HepG2 (cell line): ENCODE data around the gene PROS1. TPM values are rescaled to one million over a fixed set of nuclear protein-coding genes. Genes with fewer than 3 reads are reported as not detected.

ENCODE experiments used
- HNRNPLL ChIP-seq: fragments of 200-400 bp; formaldehyde crosslinking; IDR thresholded peaks from 2 replicates; pipeline ENCODE4 v1.6.1; 2017; ENCODE audit warnings: mild to moderate bottlenecking, low read depth, low read length; ENCODE audit not compliant: poor library complexity, severe bottlenecking
- KLF9 ChIP-seq: IDR thresholded peaks from 2 replicates; pipeline ENCODE4 v1.6.1; 2016; ENCODE audit warnings: low read depth
- TBP ChIP-seq: sonication (generic); formaldehyde crosslinking; IDR thresholded peaks from 2 replicates; pipeline ENCODE4 v1.5.0; 2020; ENCODE audit warnings: missing genetic modification reagents
- TOPORS ChIP-seq: sonication (generic); formaldehyde crosslinking; IDR thresholded peaks from 2 replicates; pipeline ENCODE4 v1.8.0; 2023; ENCODE audit warnings: mild to moderate bottlenecking, missing genetic modification reagents
- ZNF329 ChIP-seq: sonication (generic); formaldehyde crosslinking; IDR thresholded peaks from 2 replicates; pipeline ENCODE4 v1.9.0; 2021; ENCODE audit warnings: low read depth, mild to moderate bottlenecking, missing genetic modification reagents
- ZNF430 ChIP-seq: sonication (generic); formaldehyde crosslinking; IDR thresholded peaks from 2 replicates; pipeline ENCODE4 v1.9.0; 2021; ENCODE audit warnings: mild to moderate bottlenecking, missing genetic modification reagents
- ZSCAN20 ChIP-seq: sonication (generic); formaldehyde crosslinking; IDR thresholded peaks from 2 replicates; pipeline ENCODE4 v1.4.0; 2020; ENCODE audit warnings: missing genetic modification reagents, mild to moderate bottlenecking, borderline replicate concordance
- ZSCAN29 ChIP-seq: sonication (generic); formaldehyde crosslinking; conservative IDR thresholded peaks from 2 replicates; pipeline ENCODE4 v1.4.0; 2020; ENCODE audit warnings: mild to moderate bottlenecking, missing genetic modification reagents
- polyA plus RNA-seq, 8 experiments: library from polyadenylated mRNA; depleted of rRNA in 3 of 8; stranded (reverse) in 7 of 8; unstranded in 1 of 8; fragments of >200 nt; fragmentation: Illumina TruSeq in 4 of 8; extraction: Trizol in 4 of 8; gene quantifications; 2 replicates each; pipeline versions ENCODE4 v1.2.1 to v1.2.3, GENCODE V29; 2011 to 2016; ENCODE audit warnings: low read depth in 4 of 8, missing spikeins in 1 of 8, mixed read lengths in 1 of 8; ENCODE audit not compliant: insufficient read depth in 1 of 8
- total RNA-seq, 5 experiments: library from RNA; depleted of rRNA; stranded (reverse); fragments of >200 nt; fragmentation: Illumina TruSeq; extraction: Trizol; gene quantifications; 2 replicates each; pipeline ENCODE4 v1.2.3, GENCODE V29; 2016; ENCODE audit warnings: low read depth in 1 of 5
- TF ChIP-seq, protein P1 (sequence below): sonication (generic); formaldehyde crosslinking; IDR thresholded peaks from 2 replicates; pipeline ENCODE4 v1.8.0; 2022; ENCODE audit warnings: mild to moderate bottlenecking, missing genetic modification reagents, borderline replicate concordance
- TF ChIP-seq, protein P2 (sequence below), 2 experiments: fragments of 450-650 bp in 1 of 2; sonication (generic) in 1 of 2; formaldehyde crosslinking in 1 of 2; IDR thresholded peaks; 2 replicates each; pipeline versions ENCODE4 v1.6.1 to v1.8.0; 2016 to 2022; ENCODE audit warnings: antibody characterized with exemption in 1 of 2, mild to moderate bottlenecking in 1 of 2, missing genetic modification reagents in 1 of 2
- TF ChIP-seq, protein P3 (sequence below): sonication (generic); formaldehyde crosslinking; IDR thresholded peaks from 2 replicates; pipeline ENCODE4 v1.4.0; 2020; ENCODE audit warnings: mild to moderate bottlenecking, missing genetic modification reagents
- TF ChIP-seq, protein P4 (sequence below): sonication (generic); formaldehyde crosslinking; IDR thresholded peaks from 2 replicates; pipeline ENCODE4 v1.4.0; 2020; ENCODE audit warnings: missing genetic modification reagents, mild to moderate bottlenecking, borderline replicate concordance

PROS1 gene
- total and polyA plus RNA-seq, 2 of the 13 experiments (the other 11 are each of a cell fraction or from before 2014, with no cell fraction given) = 63.8 to 76.8 TPM

DNA sequence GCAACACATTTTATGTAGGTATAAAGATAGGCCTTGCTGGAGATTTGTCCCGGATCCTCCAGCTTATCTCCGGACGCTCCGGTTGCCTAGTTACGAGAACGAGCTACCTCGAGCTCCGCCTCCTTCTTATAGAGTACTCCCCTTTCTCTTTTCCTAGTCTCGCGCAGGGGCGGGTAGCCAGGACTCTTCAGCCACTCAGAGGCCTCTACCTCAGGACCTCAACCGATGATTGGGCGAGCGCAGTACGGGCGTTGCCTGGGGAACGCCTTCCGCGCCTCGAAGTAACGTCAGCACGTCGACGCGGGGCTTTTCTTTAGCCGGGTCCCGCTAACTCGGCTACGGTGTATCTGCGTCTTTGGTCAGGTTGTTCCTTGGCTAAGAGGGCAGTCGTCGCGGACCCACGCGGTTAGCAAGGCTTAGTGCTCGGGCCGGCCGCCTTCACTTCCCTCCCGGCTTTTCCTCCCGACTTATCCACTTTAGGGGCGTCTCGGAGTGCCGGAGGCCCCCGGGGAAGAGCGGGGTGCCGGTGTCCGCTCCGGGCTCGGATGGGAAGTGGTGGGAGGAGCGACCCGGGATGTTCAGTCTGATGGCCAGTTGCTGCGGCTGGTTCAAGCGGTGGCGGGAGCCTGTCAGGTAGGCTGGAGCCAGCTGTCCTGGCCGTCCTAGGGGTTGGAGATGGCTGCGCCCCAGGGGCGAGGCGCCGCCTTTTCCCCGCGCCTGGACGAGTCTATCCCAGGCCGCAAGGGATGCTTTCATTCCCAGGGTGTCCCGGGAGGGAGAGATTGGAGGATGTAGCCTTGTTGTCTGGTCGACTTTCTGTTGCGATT, 6.4 kb upstream of the PROS1 start, which contains the start of gene ARL13B (continued):
- TF ChIP-seq, protein P1, sequence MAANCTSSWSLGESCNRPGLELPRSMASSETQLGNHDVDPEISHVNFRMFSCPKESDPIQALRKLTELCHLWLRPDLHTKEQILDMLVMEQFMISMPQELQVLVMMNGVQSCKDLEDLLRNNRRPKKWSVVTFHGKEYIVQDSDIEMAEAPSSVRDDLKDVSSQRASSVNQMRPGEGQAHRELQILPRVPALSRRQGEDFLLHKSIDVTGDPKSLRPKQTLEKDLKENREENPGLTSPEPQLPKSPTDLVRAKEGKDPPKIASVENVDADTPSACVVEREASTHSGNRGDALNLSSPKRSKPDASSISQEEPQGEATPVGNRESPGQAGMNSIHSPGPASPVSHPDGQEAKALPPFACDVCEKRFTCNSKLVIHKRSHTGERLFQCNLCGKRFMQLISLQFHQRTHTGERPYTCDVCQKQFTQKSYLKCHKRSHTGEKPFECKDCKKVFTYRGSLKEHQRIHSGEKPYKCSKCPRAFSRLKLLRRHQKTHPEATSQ (CRISPR knock-in tag) = 0 out of 2 replicates have a peak, but pooled peaks have one; percentile 32
- TF ChIP-seq ZNF329 (CRISPR knock-in tag) (0 out of 2 replicates have a peak, but pooled peaks have one; percentile 43), ZNF430 (CRISPR knock-in tag) (0 out of 2 replicates have a peak, but pooled peaks have one; percentile 52), KLF9 (CRISPR knock-in tag) (no peak), TOPORS (0 out of 2 replicates have a peak, but pooled peaks have one; percentile 39), TBP (no peak), ZSCAN29 (CRISPR knock-in tag) (0 out of 2 replicates have a peak, but pooled peaks have one; percentile 34), HNRNPLL (peak; percentile 66), ZSCAN20 (CRISPR knock-in tag) (no peak)
- TF ChIP-seq, protein P2, sequence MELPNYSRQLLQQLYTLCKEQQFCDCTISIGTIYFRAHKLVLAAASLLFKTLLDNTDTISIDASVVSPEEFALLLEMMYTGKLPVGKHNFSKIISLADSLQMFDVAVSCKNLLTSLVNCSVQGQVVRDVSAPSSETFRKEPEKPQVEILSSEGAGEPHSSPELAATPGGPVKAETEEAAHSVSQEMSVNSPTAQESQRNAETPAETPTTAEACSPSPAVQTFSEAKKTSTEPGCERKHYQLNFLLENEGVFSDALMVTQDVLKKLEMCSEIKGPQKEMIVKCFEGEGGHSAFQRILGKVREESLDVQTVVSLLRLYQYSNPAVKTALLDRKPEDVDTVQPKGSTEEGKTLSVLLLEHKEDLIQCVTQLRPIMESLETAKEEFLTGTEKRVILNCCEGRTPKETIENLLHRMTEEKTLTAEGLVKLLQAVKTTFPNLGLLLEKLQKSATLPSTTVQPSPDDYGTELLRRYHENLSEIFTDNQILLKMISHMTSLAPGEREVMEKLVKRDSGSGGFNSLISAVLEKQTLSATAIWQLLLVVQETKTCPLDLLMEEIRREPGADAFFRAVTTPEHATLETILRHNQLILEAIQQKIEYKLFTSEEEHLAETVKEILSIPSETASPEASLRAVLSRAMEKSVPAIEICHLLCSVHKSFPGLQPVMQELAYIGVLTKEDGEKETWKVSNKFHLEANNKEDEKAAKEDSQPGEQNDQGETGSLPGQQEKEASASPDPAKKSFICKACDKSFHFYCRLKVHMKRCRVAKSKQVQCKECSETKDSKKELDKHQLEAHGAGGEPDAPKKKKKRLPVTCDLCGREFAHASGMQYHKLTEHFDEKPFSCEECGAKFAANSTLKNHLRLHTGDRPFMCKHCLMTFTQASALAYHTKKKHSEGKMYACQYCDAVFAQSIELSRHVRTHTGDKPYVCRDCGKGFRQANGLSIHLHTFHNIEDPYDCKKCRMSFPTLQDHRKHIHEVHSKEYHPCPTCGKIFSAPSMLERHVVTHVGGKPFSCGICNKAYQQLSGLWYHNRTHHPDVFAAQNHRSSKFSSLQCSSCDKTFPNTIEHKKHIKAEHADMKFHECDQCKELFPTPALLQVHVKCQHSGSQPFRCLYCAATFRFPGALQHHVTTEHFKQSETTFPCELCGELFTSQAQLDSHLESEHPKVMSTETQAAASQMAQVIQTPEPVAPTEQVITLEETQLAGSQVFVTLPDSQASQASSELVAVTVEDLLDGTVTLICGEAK (IDR thresholded peaks at IDR 0.05) = no peak
- TF ChIP-seq, protein P2 (CRISPR knock-in tag; IDR thresholded peaks at IDR 0.05) = peak; percentile 61; the same call in 1 of the 2 replicates
- TF ChIP-seq, protein P3, sequence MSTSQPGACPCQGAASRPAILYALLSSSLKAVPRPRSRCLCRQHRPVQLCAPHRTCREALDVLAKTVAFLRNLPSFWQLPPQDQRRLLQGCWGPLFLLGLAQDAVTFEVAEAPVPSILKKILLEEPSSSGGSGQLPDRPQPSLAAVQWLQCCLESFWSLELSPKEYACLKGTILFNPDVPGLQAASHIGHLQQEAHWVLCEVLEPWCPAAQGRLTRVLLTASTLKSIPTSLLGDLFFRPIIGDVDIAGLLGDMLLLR (CRISPR knock-in tag) = 0 out of 2 replicates have a peak, but pooled peaks have one; percentile 60
- TF ChIP-seq, protein P4, sequence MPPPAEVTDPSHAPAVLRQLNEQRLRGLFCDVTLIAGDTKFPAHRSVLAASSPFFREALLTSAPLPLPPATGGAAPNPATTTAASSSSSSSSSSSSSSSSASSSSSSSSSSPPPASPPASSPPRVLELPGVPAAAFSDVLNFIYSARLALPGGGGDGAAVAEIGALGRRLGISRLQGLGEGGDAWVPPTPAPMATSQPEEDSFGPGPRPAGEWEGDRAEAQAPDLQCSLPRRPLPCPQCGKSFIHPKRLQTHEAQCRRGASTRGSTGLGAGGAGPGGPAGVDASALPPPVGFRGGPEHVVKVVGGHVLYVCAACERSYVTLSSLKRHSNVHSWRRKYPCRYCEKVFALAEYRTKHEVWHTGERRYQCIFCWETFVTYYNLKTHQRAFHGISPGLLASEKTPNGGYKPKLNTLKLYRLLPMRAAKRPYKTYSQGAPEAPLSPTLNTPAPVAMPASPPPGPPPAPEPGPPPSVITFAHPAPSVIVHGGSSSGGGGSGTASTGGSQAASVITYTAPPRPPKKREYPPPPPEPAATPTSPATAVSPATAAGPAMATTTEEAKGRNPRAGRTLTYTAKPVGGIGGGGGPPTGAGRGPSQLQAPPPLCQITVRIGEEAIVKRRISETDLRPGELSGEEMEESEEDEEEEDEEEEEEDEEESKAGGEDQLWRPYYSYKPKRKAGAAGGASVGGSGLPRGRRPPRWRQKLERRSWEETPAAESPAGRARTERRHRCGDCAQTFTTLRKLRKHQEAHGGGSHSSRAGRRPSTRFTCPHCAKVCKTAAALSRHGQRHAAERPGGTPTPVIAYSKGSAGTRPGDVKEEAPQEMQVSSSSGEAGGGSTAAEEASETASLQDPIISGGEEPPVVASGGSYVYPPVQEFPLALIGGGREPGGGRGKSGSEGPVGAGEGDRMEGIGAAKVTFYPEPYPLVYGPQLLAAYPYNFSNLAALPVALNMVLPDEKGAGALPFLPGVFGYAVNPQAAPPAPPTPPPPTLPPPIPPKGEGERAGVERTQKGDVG (CRISPR knock-in tag) = no peak
